Measurements from ENCODE around the gene RPUSD1. TPM values are rescaled to one million over a fixed set of nuclear protein-coding genes. Genes with fewer than 3 reads are reported as not detected.

Gene RPUSD1
- total RNA-seq, 1 experiment from 2014 or later = 59.9 TPM

- intact Hi-C loops (cut with micrococcal nuclease) = no loop called here
- DNase-seq (ENCODE audit: low read depth, low spot score) (no peak), ATAC-seq (no peak)
- H3K4me2 ChIP-seq (ENCODE audit: low read length) = no peak overlapping the region
- no peak overlapping the region; the same call in 1 of the 2 replicates for H3K27ac ChIP-seq (ENCODE audit: low read depth, low read length)
- peaks cover 0 to 25% of the 10 kb centered on the region in 2 experiments; a peak in 3 of 4 replicates for H3K36me3 ChIP-seq (ENCODE audit: control insufficient read depth in 1 of 2, insufficient read depth in 2 of 2, low read length in 2 of 2)
- H3K9me2 ChIP-seq (ENCODE audit: insufficient read depth) = no peaks in the 10 kb centered on the region
- POLR2A ChIA-PET = no interaction called here
- no peak overlapping the region for H2AFZ ChIP-seq (ENCODE audit: low read depth, low read length, poor library complexity, severe bottlenecking)
- H3K4me3 ChIP-seq (replicated peaks in 1 of 2; ENCODE audit: low read depth in 1 of 2, low read length in 2 of 2) = no peak overlapping the region
- peaks cover 16 to 39% of the 10 kb centered on the region in 2 experiments for H3K4me1 ChIP-seq (ENCODE audit: control insufficient read depth in 1 of 2, insufficient read depth in 2 of 2, low read length in 2 of 2)
- TF ChIP-seq FOSL1 (IDR thresholded peaks at IDR 0.05; ENCODE audit: low read depth) = no peak
- no peak for TF ChIP-seq TCF7L2 (IDR thresholded peaks at IDR 0.05; ENCODE audit: borderline replicate concordance, extremely low read depth, insufficient read depth, insufficient read length)
- no peak for TF ChIP-seq MAX (IDR thresholded peaks at IDR 0.05)
- TF ChIP-seq YY1 (IDR thresholded peaks at IDR 0.05; ENCODE audit: extremely low read depth, insufficient replicate concordance, low read depth, low read length) = no peak
- TF ChIP-seq EZH2phosphoT487 (IDR thresholded peaks at IDR 0.05; ENCODE audit: borderline replicate concordance) = no peak
- no peak for TF ChIP-seq RAD21 (IDR thresholded peaks at IDR 0.05; ENCODE audit: low read depth)
- TF ChIP-seq ZFX (IDR thresholded peaks at IDR 0.05) = no peak
- TF ChIP-seq, protein P1, sequence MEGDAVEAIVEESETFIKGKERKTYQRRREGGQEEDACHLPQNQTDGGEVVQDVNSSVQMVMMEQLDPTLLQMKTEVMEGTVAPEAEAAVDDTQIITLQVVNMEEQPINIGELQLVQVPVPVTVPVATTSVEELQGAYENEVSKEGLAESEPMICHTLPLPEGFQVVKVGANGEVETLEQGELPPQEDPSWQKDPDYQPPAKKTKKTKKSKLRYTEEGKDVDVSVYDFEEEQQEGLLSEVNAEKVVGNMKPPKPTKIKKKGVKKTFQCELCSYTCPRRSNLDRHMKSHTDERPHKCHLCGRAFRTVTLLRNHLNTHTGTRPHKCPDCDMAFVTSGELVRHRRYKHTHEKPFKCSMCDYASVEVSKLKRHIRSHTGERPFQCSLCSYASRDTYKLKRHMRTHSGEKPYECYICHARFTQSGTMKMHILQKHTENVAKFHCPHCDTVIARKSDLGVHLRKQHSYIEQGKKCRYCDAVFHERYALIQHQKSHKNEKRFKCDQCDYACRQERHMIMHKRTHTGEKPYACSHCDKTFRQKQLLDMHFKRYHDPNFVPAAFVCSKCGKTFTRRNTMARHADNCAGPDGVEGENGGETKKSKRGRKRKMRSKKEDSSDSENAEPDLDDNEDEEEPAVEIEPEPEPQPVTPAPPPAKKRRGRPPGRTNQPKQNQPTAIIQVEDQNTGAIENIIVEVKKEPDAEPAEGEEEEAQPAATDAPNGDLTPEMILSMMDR (IDR thresholded peaks at IDR 0.05 in 2 of 3, conservative IDR thresholded peaks at IDR 0.05 in 1 of 3; ENCODE audit: borderline replicate concordance in 1 of 3, insufficient read depth in 1 of 3, low read depth in 2 of 3, low read length in 2 of 3) = no peak
- TF ChIP-seq, protein P2, sequence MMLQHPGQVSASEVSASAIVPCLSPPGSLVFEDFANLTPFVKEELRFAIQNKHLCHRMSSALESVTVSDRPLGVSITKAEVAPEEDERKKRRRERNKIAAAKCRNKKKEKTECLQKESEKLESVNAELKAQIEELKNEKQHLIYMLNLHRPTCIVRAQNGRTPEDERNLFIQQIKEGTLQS (IDR thresholded peaks at IDR 0.05) = no peak
- H3K9me3 ChIP-seq (ENCODE audit: control insufficient read depth in 1 of 2, insufficient read depth in 1 of 2, low read depth in 1 of 2, low read length in 2 of 2) = no peaks in the 10 kb centered on the region
- peaks cover 34% of the 10 kb centered on the region for H3K79me2 ChIP-seq (ENCODE audit: insufficient read depth, low read length)
- H3K9ac ChIP-seq (ENCODE audit: low read length) = no peak overlapping the region
- CTCF ChIA-PET = no interaction called here
- H3K27me3 ChIP-seq (ENCODE audit: insufficient read depth, low read length) = no peaks in the 10 kb centered on the region
- no TSS peak for BruUV-seq (replicated peaks)
- RAD21 ChIA-PET (ENCODE audit: low non-redundant PET in 1 of 2, low total read pairs in 2 of 2, uncharacterized antibody in 2 of 2, unreplicated experiment in 2 of 2) = no interaction called here
- no peaks in the 10 kb centered on the region for H4K20me1 ChIP-seq (ENCODE audit: insufficient read depth)
Measured at GRCh38 chr16:793414-793813, 5.2 kb upstream of the RPUSD1 start.

Data from HCT116 (cell line).